PC-9 (cell line): ENCODE measurements around the gene NCAM2. TPM values are rescaled to one million over a fixed set of nuclear protein-coding genes. Genes with fewer than 3 reads are reported as not detected.

Source experiments
- BruUV-seq: library from RNA; stranded (reverse); fragments of 400-500 nt; replicated peaks from 2 replicates; lab custom pipeline; 2021; lab: Mats Ljungman, UMichigan
- CTCF ChIA-PET: fragments of 300-600 bp; sonication (Branson Sonifier 250); formaldehyde crosslinking; loops from one replicate; lab custom pipeline; 2022; ENCODE audit warnings: antibody characterized with exemption; lab: Charles Lee
- POLR2A ChIA-PET: fragments of 300-600 bp; sonication (Branson Sonifier 250); formaldehyde crosslinking; loops from one replicate; lab custom pipeline; 2022; ENCODE audit warnings: antibody characterized with exemption; ENCODE audit not compliant: unreplicated experiment; lab: Charles Lee
- DNase-seq, 2 experiments: peaks; one replicate each; pipeline versions ENCODE4 v3.0.0 to v3.0.0-alpha.2; 2015 to 2022; ENCODE audit warnings: mixed read lengths in 1 of 2
- H2AFZ ChIP-seq: fragments of 200-600 bp; sonication (generic); 2 replicates; pipeline ENCODE4 v1.8.1; 2017; ENCODE audit warnings: antibody characterized with exemption
- H3F3A ChIP-seq: fragments of 200-600 bp; sonication (generic); 2 replicates; pipeline ENCODE4 v1.8.1; 2017; ENCODE audit warnings: antibody characterized with exemption, mild to moderate bottlenecking, low read depth; ENCODE audit not compliant: insufficient read depth
- H3K27ac ChIP-seq: fragments of 200-600 bp; sonication (generic); 2 replicates; pipeline ENCODE4 v1.6.1; 2016; ENCODE audit warnings: mixed run types
- H3K27me3 ChIP-seq: fragments of 200-600 bp; sonication (generic); 2 replicates; pipeline ENCODE4 v1.6.1; 2016; ENCODE audit warnings: low read depth, mixed run types; ENCODE audit not compliant: insufficient read depth
- H3K36me3 ChIP-seq: fragments of 200-600 bp; sonication (generic); 2 replicates; pipeline ENCODE4 v1.6.1; 2016; ENCODE audit warnings: low read depth, mixed run types
- H3K4me1 ChIP-seq: fragments of 200-600 bp; sonication (generic); replicated peaks from 2 replicates; pipeline ENCODE4 v1.6.1; 2016; ENCODE audit warnings: mixed run types; ENCODE audit not compliant: insufficient read depth
- H3K4me2 ChIP-seq: fragments of 200-600 bp; sonication (generic); 2 replicates; pipeline ENCODE4 v1.6.1; 2017; ENCODE audit warnings: mixed run types
- H3K4me3 ChIP-seq: fragments of 200-600 bp; sonication (generic); 2 replicates; pipeline ENCODE4 v1.6.1; 2016; ENCODE audit warnings: mixed run types
- H3K79me2 ChIP-seq: fragments of 200-600 bp; sonication (generic); 2 replicates; pipeline ENCODE4 v1.6.1; 2017; ENCODE audit warnings: low read depth, mixed run types
- H3K9me2 ChIP-seq: fragments of 200-600 bp; sonication (generic); 2 replicates; pipeline ENCODE4 v1.8.1; 2017; ENCODE audit warnings: mild to moderate bottlenecking; ENCODE audit not compliant: insufficient read depth
- H3K9me3 ChIP-seq: fragments of 200-600 bp; sonication (generic); 2 replicates; pipeline ENCODE4 v1.8.1; 2016; ENCODE audit warnings: low read depth; ENCODE audit not compliant: insufficient read depth
- H4K20me1 ChIP-seq: fragments of 200-600 bp; sonication (generic); 2 replicates; pipeline ENCODE4 v1.8.1; 2017; ENCODE audit not compliant: insufficient read depth
- EZH2 ChIP-seq: fragments of 200-600 bp; sonication (generic); IDR thresholded peaks from 2 replicates; pipeline ENCODE4 v1.8.0; 2017; ENCODE audit warnings: antibody characterized with exemption, low read depth
- intact Hi-C: fragments of 100-400 bp; cut with micrococcal nuclease; formaldehyde crosslinking; loops from one replicate; pipeline ENCODE4 v1.10.0; 2022; ENCODE audit not compliant: unreplicated experiment
- total RNA-seq: library from RNA; stranded (reverse); gene quantifications from 2 replicates; pipeline ENCODE4 v1.2.3, GENCODE V29; 2021
- TF ChIP-seq, protein P1 (sequence below): fragments of 200-600 bp; sonication (generic); conservative IDR thresholded peaks from 2 replicates; pipeline ENCODE4 v1.6.1; 2017; ENCODE audit warnings: mixed run types, antibody characterized with exemption, mild to moderate bottlenecking, moderate library complexity

Gene NCAM2
- total RNA-seq, 1 experiment from 2014 or later = not detected

DNA sequence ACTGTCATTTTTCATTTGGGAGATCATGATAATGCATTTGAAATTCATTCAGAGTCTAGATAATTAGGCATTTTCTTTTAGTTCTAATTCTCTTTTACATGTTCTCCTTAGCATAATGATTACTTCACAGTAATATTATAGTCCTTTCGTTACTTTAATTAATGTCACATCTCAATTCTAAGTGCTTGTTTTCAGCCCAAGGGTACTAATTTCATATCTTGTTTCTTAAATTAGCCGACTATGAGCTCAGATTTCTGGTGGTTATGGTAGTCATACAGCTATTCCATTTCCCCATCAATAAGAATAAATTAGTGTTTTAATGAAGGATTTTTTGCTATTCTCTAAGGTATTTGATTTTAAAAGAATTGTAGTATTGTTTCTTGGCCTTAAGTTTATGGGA is 120.9 kb downstream of the NCAM2 start:
- no TSS peak for BruUV-seq
- Histone ChIP-seq H3K4me3 (no peak overlapping the region), H3K27ac (no peak overlapping the region), H3F3A (no peaks in the 10 kb centered on the region), H3K4me2 (no peak overlapping the region), H3K79me2 (no peaks in the 10 kb centered on the region), H3K4me1 (no peaks in the 10 kb centered on the region), H3K36me3 (no peaks in the 10 kb centered on the region), H2AFZ (no peak overlapping the region), H3K27me3 (no peaks in the 10 kb centered on the region), H3K9me2 (no peaks in the 10 kb centered on the region), H4K20me1 (no peaks in the 10 kb centered on the region), H3K9me3 (no peaks in the 10 kb centered on the region)
- ChIA-PET POLR2A (no interaction called here), CTCF (no interaction called here)
- intact Hi-C loops = no loop called here
- no peak for DNase-seq
- TF ChIP-seq, protein P1, sequence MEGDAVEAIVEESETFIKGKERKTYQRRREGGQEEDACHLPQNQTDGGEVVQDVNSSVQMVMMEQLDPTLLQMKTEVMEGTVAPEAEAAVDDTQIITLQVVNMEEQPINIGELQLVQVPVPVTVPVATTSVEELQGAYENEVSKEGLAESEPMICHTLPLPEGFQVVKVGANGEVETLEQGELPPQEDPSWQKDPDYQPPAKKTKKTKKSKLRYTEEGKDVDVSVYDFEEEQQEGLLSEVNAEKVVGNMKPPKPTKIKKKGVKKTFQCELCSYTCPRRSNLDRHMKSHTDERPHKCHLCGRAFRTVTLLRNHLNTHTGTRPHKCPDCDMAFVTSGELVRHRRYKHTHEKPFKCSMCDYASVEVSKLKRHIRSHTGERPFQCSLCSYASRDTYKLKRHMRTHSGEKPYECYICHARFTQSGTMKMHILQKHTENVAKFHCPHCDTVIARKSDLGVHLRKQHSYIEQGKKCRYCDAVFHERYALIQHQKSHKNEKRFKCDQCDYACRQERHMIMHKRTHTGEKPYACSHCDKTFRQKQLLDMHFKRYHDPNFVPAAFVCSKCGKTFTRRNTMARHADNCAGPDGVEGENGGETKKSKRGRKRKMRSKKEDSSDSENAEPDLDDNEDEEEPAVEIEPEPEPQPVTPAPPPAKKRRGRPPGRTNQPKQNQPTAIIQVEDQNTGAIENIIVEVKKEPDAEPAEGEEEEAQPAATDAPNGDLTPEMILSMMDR = no peak
- no peak for TF ChIP-seq EZH2

DNA sequence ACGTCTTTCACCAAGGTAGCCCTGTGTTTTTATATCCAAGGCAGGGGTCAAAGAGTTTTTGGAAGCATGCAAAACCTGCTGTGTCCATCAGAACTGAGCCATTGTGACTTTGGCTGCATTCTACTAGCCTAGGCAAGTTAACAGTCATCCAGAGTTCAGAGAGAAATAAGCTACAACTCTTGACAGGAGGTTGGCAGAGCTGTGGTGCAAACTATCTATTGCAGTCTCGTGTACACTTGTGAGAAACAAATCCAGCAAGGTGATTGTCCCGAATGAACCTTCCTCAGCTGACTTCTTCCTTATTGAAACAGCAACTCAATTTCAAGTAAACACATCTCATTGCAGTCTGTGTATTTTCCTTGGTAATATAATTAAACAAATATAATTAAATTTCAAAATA is 124.5 kb downstream of the NCAM2 start:
- no peak for TF ChIP-seq EZH2
- TF ChIP-seq, protein P1 = no peak
- Histone ChIP-seq H3K9me3 (no peaks in the 10 kb centered on the region), H3K36me3 (no peaks in the 10 kb centered on the region), H3F3A (no peaks in the 10 kb centered on the region), H2AFZ (no peak overlapping the region), H3K4me3 (no peak overlapping the region), H3K4me2 (no peak overlapping the region), H3K27me3 (no peaks in the 10 kb centered on the region), H3K9me2 (no peaks in the 10 kb centered on the region), H3K27ac (no peak overlapping the region), H4K20me1 (no peaks in the 10 kb centered on the region), H3K79me2 (no peaks in the 10 kb centered on the region), H3K4me1 (no peaks in the 10 kb centered on the region)
- no peak for DNase-seq
- ChIA-PET CTCF (no interaction called here), POLR2A (no interaction called here)
- intact Hi-C loops = no loop called here
- no TSS peak for BruUV-seq

DNA sequence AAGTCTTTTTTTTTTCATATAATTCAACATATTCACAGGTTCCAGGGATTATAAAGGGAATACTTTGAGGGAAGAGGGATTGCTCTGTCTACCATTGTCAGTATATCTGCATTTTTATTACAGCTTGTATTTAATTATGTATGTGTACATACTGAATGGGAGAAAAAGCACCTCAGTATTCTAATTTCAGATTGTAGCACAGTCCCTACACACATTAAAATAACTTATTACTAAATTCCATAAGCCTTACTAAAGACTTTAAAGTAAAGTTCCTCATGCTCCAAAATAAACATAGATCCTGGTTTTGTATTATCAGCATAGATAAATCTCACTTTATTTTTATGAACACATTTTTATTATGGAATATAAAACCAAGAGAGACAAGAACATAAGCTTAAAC is 134.2 kb downstream of the NCAM2 start:
- no peaks in the 10 kb centered on the region for H3F3A ChIP-seq
- no peak overlapping the region for H3K4me2 ChIP-seq
- BruUV-seq = no TSS peak
- intact Hi-C loops = no loop called here
- ChIA-PET POLR2A (no interaction called here), CTCF (no interaction called here)
- H3K36me3 ChIP-seq = no peaks in the 10 kb centered on the region
- TF ChIP-seq, protein P1 = no peak
- no peak for TF ChIP-seq EZH2
- no peak overlapping the region for H3K4me3 ChIP-seq
- H2AFZ ChIP-seq = no peak overlapping the region
- no peaks in the 10 kb centered on the region for H3K9me3 ChIP-seq
- no peaks in the 10 kb centered on the region for H4K20me1 ChIP-seq
- H3K27ac ChIP-seq = no peak overlapping the region
- no peaks in the 10 kb centered on the region for H3K79me2 ChIP-seq
- no peaks in the 10 kb centered on the region for H3K4me1 ChIP-seq
- no peaks in the 10 kb centered on the region for H3K27me3 ChIP-seq
- H3K9me2 ChIP-seq = no peaks in the 10 kb centered on the region
- DNase-seq = no peak
